ENCODE measurements around the gene PTPN13.

Gene PTPN13

DNA sequence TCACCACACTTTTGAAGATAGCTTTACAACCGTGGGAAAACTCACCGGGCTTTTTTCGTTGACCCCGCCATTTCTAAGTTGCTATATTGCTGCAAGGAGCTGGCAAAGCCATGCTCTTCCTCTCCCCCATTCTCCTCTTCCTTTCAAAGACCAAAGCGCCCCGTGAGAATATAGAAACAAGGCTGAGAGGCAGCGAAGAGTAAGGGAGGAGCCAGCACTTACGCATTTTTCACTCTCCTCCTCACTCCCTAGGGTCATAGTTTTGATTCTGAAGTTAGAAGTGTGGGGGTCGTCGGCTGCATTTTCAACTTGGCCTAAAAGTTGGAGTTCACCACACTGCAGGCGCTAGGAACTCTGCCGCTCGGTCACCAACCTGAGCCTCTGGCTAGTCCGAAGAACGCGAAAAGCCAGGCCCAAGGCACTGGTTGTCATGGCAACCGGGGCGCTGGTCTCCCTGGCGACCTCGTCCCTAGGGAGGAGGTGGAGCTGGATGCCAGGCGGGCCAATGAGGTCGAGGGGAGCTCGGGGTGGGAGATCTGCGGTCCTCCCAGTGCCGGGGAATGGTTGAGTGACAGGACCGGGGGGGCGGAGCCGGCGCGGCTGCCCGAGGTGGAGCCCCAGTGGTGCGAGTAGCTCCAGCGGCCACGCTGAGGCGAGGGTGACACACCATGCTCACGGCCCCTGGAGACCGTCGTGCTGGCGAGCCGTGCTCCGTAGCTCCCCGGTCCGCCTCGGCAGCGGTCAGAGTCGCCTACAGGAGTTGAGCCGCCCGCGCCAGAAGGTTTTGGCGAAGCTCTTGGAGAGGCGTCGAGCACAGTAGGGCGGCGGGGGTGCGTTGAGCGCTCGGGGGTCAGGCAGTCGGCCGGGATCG is at the start of gene PTPN13 (continued):
- peak; percentile 41; the same call in 1 of the 2 replicates for TF ChIP-seq YY1 (tag by site-specific recombination; IDR thresholded peaks at IDR 0.05)
- TF ChIP-seq ZNF571 (tag by site-specific recombination; IDR thresholded peaks at IDR 0.05), result no peak
- 0 out of 2 replicates have a peak, but pooled peaks have one; percentile 12 for TF ChIP-seq PRDM1 (tag by site-specific recombination; IDR thresholded peaks at IDR 0.05)
- no peak for TF ChIP-seq ZNF677 (tag by site-specific recombination; IDR thresholded peaks at IDR 0.05)
- peak; percentile 42; the same call in 1 of the 2 replicates for TF ChIP-seq ZNF600 (tag by site-specific recombination; IDR thresholded peaks at IDR 0.05)
- TF ChIP-seq ZNF623 (tag by site-specific recombination; IDR thresholded peaks at IDR 0.05), result no peak
- TF ChIP-seq, protein P1, sequence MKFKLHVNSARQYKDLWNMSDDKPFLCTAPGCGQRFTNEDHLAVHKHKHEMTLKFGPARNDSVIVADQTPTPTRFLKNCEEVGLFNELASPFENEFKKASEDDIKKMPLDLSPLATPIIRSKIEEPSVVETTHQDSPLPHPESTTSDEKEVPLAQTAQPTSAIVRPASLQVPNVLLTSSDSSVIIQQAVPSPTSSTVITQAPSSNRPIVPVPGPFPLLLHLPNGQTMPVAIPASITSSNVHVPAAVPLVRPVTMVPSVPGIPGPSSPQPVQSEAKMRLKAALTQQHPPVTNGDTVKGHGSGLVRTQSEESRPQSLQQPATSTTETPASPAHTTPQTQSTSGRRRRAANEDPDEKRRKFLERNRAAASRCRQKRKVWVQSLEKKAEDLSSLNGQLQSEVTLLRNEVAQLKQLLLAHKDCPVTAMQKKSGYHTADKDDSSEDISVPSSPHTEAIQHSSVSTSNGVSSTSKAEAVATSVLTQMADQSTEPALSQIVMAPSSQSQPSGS (tag by site-specific recombination; IDR thresholded peaks at IDR 0.05; ENCODE audit: low read depth), result no peak
- no peak; the same call in none of the 2 replicates for TF ChIP-seq ZNF341 (tag by site-specific recombination; IDR thresholded peaks at IDR 0.05; ENCODE audit: low read depth)
- no peak for TF ChIP-seq ZNF19 (tag by site-specific recombination; IDR thresholded peaks at IDR 0.05; ENCODE audit: low read depth)
- no peak for TF ChIP-seq MEIS1 (CRISPR knock-in tag; IDR thresholded peaks at IDR 0.05; ENCODE audit: borderline replicate concordance)
- no peak for TF ChIP-seq ZNF621 (tag by site-specific recombination; IDR thresholded peaks at IDR 0.05)
- TF ChIP-seq, protein P2, sequence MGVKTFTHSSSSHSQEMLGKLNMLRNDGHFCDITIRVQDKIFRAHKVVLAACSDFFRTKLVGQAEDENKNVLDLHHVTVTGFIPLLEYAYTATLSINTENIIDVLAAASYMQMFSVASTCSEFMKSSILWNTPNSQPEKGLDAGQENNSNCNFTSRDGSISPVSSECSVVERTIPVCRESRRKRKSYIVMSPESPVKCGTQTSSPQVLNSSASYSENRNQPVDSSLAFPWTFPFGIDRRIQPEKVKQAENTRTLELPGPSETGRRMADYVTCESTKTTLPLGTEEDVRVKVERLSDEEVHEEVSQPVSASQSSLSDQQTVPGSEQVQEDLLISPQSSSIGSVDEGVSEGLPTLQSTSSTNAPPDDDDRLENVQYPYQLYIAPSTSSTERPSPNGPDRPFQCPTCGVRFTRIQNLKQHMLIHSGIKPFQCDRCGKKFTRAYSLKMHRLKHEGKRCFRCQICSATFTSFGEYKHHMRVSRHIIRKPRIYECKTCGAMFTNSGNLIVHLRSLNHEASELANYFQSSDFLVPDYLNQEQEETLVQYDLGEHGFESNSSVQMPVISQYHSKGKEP (tag by site-specific recombination; IDR thresholded peaks at IDR 0.05), result no peak
- TF ChIP-seq ZNF792 (tag by site-specific recombination; IDR thresholded peaks at IDR 0.05), result no peak
- TF ChIP-seq ZNF114 (tag by site-specific recombination; IDR thresholded peaks at IDR 0.05), result no peak
- TF ChIP-seq RBAK (tag by site-specific recombination; IDR thresholded peaks at IDR 0.05), result no peak
- no peak for TF ChIP-seq ZNF558 (tag by site-specific recombination; IDR thresholded peaks at IDR 0.05)
- TF ChIP-seq ZFP37 (tag by site-specific recombination; IDR thresholded peaks at IDR 0.05), result peak; percentile 91
- TF ChIP-seq YY2 (tag by site-specific recombination; IDR thresholded peaks at IDR 0.05), result no peak
- no peak for TF ChIP-seq ZNF560 (tag by site-specific recombination; IDR thresholded peaks at IDR 0.05; ENCODE audit: borderline replicate concordance)
- no peak for TF ChIP-seq GFI1B (tag by site-specific recombination; IDR thresholded peaks at IDR 0.05)
- TF ChIP-seq, protein P3, sequence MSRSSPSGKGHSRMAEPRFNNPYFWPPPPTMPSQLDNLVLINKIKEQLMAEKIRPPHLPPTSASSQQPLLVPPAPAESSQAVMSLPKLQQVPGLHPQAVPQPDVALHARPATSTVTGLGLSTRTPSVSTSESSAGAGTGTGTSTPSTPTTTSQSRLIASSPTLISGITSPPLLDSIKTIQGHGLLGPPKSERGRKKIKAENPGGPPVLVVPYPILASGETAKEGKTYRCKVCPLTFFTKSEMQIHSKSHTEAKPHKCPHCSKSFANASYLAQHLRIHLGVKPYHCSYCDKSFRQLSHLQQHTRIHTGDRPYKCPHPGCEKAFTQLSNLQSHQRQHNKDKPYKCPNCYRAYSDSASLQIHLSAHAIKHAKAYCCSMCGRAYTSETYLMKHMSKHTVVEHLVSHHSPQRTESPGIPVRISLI (tag by site-specific recombination; IDR thresholded peaks at IDR 0.05), result no peak
- no peak for TF ChIP-seq ZNF473 (tag by site-specific recombination; IDR thresholded peaks at IDR 0.05)
- TF ChIP-seq ZFP41 (tag by site-specific recombination; IDR thresholded peaks at IDR 0.05; ENCODE audit: borderline replicate concordance), result no peak
- no peak for TF ChIP-seq ZNF274 (IDR thresholded peaks at IDR 0.05; ENCODE audit: low read length)
- no peak for TF ChIP-seq ZNF274 (tag by site-specific recombination; IDR thresholded peaks at IDR 0.05; ENCODE audit: borderline replicate concordance)
- TF ChIP-seq, protein P4, sequence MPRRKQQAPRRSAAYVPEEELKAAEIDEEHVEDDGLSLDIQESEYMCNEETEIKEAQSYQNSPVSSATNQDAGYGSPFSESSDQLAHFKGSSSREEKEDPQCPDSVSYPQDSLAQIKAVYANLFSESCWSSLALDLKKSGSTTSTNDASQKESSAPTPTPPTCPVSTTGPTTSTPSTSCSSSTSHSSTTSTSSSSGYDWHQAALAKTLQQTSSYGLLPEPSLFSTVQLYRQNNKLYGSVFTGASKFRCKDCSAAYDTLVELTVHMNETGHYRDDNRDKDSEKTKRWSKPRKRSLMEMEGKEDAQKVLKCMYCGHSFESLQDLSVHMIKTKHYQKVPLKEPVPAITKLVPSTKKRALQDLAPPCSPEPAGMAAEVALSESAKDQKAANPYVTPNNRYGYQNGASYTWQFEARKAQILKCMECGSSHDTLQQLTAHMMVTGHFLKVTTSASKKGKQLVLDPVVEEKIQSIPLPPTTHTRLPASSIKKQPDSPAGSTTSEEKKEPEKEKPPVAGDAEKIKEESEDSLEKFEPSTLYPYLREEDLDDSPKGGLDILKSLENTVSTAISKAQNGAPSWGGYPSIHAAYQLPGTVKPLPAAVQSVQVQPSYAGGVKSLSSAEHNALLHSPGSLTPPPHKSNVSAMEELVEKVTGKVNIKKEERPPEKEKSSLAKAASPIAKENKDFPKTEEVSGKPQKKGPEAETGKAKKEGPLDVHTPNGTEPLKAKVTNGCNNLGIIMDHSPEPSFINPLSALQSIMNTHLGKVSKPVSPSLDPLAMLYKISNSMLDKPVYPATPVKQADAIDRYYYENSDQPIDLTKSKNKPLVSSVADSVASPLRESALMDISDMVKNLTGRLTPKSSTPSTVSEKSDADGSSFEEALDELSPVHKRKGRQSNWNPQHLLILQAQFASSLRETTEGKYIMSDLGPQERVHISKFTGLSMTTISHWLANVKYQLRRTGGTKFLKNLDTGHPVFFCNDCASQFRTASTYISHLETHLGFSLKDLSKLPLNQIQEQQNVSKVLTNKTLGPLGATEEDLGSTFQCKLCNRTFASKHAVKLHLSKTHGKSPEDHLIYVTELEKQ (tag by site-specific recombination; IDR thresholded peaks at IDR 0.05; ENCODE audit: borderline replicate concordance), result peak; percentile 49; the same call in 1 of the 2 replicates
- TF ChIP-seq, protein P5, sequence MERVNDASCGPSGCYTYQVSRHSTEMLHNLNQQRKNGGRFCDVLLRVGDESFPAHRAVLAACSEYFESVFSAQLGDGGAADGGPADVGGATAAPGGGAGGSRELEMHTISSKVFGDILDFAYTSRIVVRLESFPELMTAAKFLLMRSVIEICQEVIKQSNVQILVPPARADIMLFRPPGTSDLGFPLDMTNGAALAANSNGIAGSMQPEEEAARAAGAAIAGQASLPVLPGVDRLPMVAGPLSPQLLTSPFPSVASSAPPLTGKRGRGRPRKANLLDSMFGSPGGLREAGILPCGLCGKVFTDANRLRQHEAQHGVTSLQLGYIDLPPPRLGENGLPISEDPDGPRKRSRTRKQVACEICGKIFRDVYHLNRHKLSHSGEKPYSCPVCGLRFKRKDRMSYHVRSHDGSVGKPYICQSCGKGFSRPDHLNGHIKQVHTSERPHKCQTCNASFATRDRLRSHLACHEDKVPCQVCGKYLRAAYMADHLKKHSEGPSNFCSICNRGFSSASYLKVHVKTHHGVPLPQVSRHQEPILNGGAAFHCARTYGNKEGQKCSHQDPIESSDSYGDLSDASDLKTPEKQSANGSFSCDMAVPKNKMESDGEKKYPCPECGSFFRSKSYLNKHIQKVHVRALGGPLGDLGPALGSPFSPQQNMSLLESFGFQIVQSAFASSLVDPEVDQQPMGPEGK (tag by site-specific recombination; IDR thresholded peaks at IDR 0.05), result peak; percentile 69
- peak; percentile 80 for TF ChIP-seq ZFHX2 (tag by site-specific recombination; conservative IDR thresholded peaks at IDR 0.05)
- TF ChIP-seq ZNF48 (tag by site-specific recombination; IDR thresholded peaks at IDR 0.05), result no peak
- TF ChIP-seq ZNF624 (tag by site-specific recombination; IDR thresholded peaks at IDR 0.05), result no peak
- no peak for TF ChIP-seq ZNF112 (tag by site-specific recombination; IDR thresholded peaks at IDR 0.05)
- no peak for TF ChIP-seq ZNF211 (tag by site-specific recombination; IDR thresholded peaks at IDR 0.05; ENCODE audit: low read depth)
